DND-41 (cell line): ENCODE data around the gene QSOX2.

Source experiments
- CTCF ChIP-seq: IDR thresholded peaks from 2 replicates; pipeline ENCODE4 v1.5.1; 2012; ENCODE audit warnings: borderline replicate concordance, low read length, moderate library complexity, mild to moderate bottlenecking; ENCODE audit not compliant: poor library complexity, severe bottlenecking; ENCODE audit errors: extremely low read depth
- EZH2 ChIP-seq: IDR thresholded peaks from 3 replicates; pipeline ENCODE4 v1.6.1; 2012; ENCODE audit warnings: borderline replicate concordance, low read depth, mild to moderate bottlenecking, moderate library complexity, low read length, inconsistent platforms; ENCODE audit not compliant: severe bottlenecking

GRCh38 chr9:136270173-136270705 is 24.6 kb upstream of the QSOX2 start:
- TF ChIP-seq CTCF (no peak), EZH2 (no peak)
